B cell (primary cell): ENCODE results near the gene ESYT2.

Source experiments
- EZH2 ChIP-seq: IDR thresholded peaks from 2 replicates; pipeline ENCODE4 v1.6.1; 2012; ENCODE audit warnings: borderline replicate concordance, low read depth, mild to moderate bottlenecking, moderate library complexity, low read length; ENCODE audit not compliant: insufficient read depth, poor library complexity, severe bottlenecking
- TF ChIP-seq, protein P1 (sequence below): fragments of 200-600 bp; IDR thresholded peaks from one replicate; pipeline ENCODE4 v1.8.0; 2022; ENCODE audit warnings: antibody characterized with exemption, mild to moderate bottlenecking

DNA sequence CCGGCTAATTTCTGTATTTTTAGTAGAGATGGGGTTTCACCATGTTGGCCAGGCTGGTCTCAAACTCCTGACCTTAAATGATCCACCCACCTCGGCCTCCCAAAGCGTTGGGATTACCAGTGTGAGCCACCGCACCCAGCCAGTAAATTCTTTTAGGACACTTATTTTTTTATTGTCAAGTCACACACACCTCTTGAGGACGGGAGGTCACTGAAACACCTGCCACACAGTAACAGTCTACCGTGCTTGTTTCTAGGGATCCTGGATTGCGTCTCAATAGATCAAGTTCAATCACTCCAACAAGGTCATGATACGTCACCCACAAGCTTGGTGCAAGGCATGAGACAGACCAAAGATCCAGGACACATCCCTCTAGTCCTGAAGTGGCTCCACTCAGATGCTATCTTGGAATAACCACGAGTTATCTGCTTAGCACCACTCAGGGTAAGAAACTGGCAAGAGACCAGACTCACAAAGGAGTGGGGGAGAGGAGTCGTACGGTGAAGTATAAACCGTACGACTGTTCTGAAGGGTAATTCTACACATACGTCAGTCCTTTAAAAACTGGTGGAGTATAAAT is 65.8 kb downstream of the ESYT2 start:
- TF ChIP-seq, protein P1, sequence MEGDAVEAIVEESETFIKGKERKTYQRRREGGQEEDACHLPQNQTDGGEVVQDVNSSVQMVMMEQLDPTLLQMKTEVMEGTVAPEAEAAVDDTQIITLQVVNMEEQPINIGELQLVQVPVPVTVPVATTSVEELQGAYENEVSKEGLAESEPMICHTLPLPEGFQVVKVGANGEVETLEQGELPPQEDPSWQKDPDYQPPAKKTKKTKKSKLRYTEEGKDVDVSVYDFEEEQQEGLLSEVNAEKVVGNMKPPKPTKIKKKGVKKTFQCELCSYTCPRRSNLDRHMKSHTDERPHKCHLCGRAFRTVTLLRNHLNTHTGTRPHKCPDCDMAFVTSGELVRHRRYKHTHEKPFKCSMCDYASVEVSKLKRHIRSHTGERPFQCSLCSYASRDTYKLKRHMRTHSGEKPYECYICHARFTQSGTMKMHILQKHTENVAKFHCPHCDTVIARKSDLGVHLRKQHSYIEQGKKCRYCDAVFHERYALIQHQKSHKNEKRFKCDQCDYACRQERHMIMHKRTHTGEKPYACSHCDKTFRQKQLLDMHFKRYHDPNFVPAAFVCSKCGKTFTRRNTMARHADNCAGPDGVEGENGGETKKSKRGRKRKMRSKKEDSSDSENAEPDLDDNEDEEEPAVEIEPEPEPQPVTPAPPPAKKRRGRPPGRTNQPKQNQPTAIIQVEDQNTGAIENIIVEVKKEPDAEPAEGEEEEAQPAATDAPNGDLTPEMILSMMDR, result no peak
- no peak for TF ChIP-seq EZH2
